Thoracic aorta (tissue), 2 donors: ENCODE measurements around the gene SEMA4C. TPM values are rescaled to one million over a fixed set of nuclear protein-coding genes. Genes with fewer than 3 reads are reported as not detected.

ENCODE experiments used
- ATAC-seq: fragments of 150-250 bp; one replicate; pipeline ENCODE4 v1.8.0; 2017; ENCODE audit warnings: low read depth; ENCODE audit not compliant: insufficient number of reproducible peaks, low FRiP score
- DNase-seq: peaks from one replicate; pipeline ENCODE4 v3.0.0-alpha.2; 2020; ENCODE audit warnings: low spot score
- H3K27ac ChIP-seq, 2 donors: fragments of 200-600 bp; sonication (generic); 1 replicate in 1 of 2; 2 replicates in 1 of 2; pipeline ENCODE4 v1.5.1; 2016; ENCODE audit warnings: mild to moderate bottlenecking in 2 of 2, moderate library complexity in 2 of 2
- H3K27me3 ChIP-seq: fragments of 200-600 bp; sonication (generic); replicated peaks from 2 replicates; pipeline ENCODE4 v1.6.0; 2016; ENCODE audit warnings: mild to moderate bottlenecking; ENCODE audit not compliant: insufficient read depth
- H3K36me3 ChIP-seq: fragments of 200-600 bp; sonication (generic); one replicate; pipeline ENCODE4 v1.5.1; 2016
- H3K4me1 ChIP-seq, 2 donors: fragments of 200-600 bp; sonication (generic); 1 replicate in 1 of 2; 2 replicates in 1 of 2; pipeline versions ENCODE4 v1.5.1 to v1.6.0; 2016; ENCODE audit warnings: low read depth in 2 of 2, mild to moderate bottlenecking in 1 of 2; ENCODE audit not compliant: control insufficient read depth in 1 of 2
- H3K4me3 ChIP-seq: fragments of 200-600 bp; sonication (generic); 2 replicates; pipeline ENCODE4 v1.5.1; 2016; ENCODE audit warnings: mild to moderate bottlenecking
- H3K9me3 ChIP-seq: fragments of 200-600 bp; sonication (generic); 2 replicates; pipeline ENCODE4 v1.5.1; 2016
- total RNA-seq, 2 donors: library from RNA; depleted of rRNA; stranded (reverse); fragments of >200 nt; gene quantifications; one replicate each; pipeline versions ENCODE4 v1.1.0 to v1.2.3, GENCODE V29; 2016
- TF ChIP-seq, protein P1 (sequence below): fragments of 200-600 bp; sonication (generic); IDR thresholded peaks from one replicate; pipeline ENCODE4 v1.5.1; 2019; ENCODE audit warnings: antibody characterized with exemption

Gene SEMA4C
- total RNA-seq, 2 donors from 2014 or later, result 44.1 to 66.3 TPM

- no peak for DNase-seq
- TF ChIP-seq, protein P1, sequence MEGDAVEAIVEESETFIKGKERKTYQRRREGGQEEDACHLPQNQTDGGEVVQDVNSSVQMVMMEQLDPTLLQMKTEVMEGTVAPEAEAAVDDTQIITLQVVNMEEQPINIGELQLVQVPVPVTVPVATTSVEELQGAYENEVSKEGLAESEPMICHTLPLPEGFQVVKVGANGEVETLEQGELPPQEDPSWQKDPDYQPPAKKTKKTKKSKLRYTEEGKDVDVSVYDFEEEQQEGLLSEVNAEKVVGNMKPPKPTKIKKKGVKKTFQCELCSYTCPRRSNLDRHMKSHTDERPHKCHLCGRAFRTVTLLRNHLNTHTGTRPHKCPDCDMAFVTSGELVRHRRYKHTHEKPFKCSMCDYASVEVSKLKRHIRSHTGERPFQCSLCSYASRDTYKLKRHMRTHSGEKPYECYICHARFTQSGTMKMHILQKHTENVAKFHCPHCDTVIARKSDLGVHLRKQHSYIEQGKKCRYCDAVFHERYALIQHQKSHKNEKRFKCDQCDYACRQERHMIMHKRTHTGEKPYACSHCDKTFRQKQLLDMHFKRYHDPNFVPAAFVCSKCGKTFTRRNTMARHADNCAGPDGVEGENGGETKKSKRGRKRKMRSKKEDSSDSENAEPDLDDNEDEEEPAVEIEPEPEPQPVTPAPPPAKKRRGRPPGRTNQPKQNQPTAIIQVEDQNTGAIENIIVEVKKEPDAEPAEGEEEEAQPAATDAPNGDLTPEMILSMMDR, result no peak
- no peak overlapping the region for H3K27ac ChIP-seq
- no peaks in the 10 kb centered on the region for H3K36me3 ChIP-seq
- H3K4me3 ChIP-seq, result no peak overlapping the region
- H3K9me3 ChIP-seq, result no peaks in the 10 kb centered on the region
- H3K4me1 ChIP-seq, result peaks cover 14 to 32% of the 10 kb centered on the region in 2 donors
- no peak for ATAC-seq
- H3K27me3 ChIP-seq, result no peaks in the 10 kb centered on the region
These were observed 56.2 kb downstream of the SEMA4C start for GRCh38 chr2:96813656-96814055.

DNA sequence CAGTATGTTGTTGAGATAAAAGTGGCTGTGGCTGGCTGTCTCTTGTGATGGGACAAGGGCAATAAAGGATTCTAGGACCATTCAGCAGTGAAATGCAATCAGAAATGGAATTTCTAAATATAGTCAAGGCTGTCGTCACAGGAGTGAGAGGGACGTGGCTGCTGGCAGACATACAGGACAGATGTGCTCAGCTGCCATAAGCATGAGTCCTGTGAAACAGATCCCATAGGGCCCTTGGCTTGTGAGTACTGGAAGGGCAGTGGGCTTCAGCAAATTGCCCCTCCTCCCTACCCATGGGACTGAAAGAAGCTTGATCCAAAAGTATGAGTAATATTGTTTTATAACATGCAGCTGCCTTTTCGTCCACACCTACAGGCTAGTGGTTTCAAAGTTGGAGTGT lies 58.0 kb downstream of the SEMA4C start:
- H3K27me3 ChIP-seq, result no peaks in the 10 kb centered on the region
- TF ChIP-seq, protein P1, result no peak
- no peak for ATAC-seq
- no peak overlapping the region for H3K27ac ChIP-seq
- no peak overlapping the region for H3K4me3 ChIP-seq
- no peaks in the 10 kb centered on the region for H3K36me3 ChIP-seq
- DNase-seq, result no peak
- no peaks in the 10 kb centered on the region for H3K9me3 ChIP-seq
- peaks cover 0 to 15% of the 10 kb centered on the region in 2 donors for H3K4me1 ChIP-seq

GRCh38 chr2:96810783-96811192 lies 59.1 kb downstream of the SEMA4C start:
- Histone ChIP-seq H3K27me3 (no peaks in the 10 kb centered on the region), H3K9me3 (no peaks in the 10 kb centered on the region), H3K36me3 (no peaks in the 10 kb centered on the region), H3K27ac (no peak overlapping the region), H3K4me1 (peaks cover 0 to 15% of the 10 kb centered on the region in 2 donors), H3K4me3 (no peak overlapping the region)
- no peak for DNase-seq
- ATAC-seq, result no peak
- TF ChIP-seq, protein P1, result no peak

DNA sequence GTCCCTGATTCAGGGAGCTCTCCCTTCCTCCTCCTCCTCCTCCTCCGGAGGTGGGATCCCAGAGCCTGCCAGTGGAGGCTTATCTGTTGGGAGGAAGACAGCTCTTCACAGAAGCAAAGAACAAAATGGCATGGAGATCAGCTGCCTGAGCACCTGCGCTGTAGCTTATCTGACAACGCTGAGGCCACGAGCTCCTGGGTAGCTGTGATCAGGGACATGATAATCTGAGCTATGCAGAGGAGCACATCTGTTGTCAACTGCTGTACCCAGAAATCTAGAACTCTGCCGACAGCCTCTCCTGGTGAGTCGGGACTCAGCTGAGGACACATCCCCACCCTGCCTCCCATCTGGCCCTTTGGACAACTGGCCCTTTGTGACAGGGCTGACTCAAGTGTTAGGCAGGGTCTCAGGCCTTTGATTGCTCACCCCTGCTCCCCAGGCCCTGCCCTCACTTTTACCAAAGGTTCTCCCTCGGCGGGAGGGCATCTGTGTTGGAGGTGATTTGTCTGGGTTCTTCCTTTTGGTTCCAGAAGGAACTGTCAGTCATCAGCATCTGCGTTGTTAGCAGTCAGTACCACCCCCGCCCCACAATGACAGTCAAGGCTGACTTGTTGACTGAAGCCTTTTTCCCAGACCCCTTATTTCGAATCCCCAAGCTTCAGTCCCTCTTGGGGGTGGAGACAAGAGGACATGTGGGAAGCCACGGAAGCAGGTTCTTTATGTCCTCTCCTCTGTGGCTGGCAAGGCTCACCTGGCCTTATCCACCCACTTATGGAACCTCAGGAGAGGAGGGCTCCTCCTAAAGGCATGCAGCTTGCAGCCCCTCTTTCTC lies 59.7 kb downstream of the SEMA4C start:
- no peak for ATAC-seq
- TF ChIP-seq, protein P1, result no peak

More for the DNA sequence above, 59.7 kb downstream of the SEMA4C start:
- Histone ChIP-seq H3K9me3 (no peaks in the 10 kb centered on the region), H3K4me1 (peaks cover 0 to 13% of the 10 kb centered on the region in 2 donors), H3K27ac (no peak overlapping the region), H3K27me3 (no peaks in the 10 kb centered on the region), H3K36me3 (no peaks in the 10 kb centered on the region), H3K4me3 (no peak overlapping the region)
- no peak for DNase-seq

Other genes starting within 250 kb of the SEMA4C start
- 10 to 100 TPM; 60.2 to 73.4 TPM for gene KANSL3, start 231.8 kb downstream of the SEMA4C start, total RNA-seq
- not detected for gene FER1L5, start 227.3 kb downstream of the SEMA4C start, total RNA-seq
- 10 to 100 TPM in 1 of 2 donors, 1 to 10 TPM in 1; 9.1 to 12.8 TPM for gene LMAN2L, start 130.0 kb downstream of the SEMA4C start, total RNA-seq
- gene CNNM4, start 109.2 kb downstream of the SEMA4C start, total RNA-seq, result 1 to 10 TPM; 6.5 TPM
- 10 to 100 TPM; 11.5 to 14.3 TPM for gene CNNM3, start 53.8 kb downstream of the SEMA4C start, total RNA-seq
- 1 to 10 TPM; 6.0 to 8.4 TPM for gene ANKRD23, start 26.1 kb downstream of the SEMA4C start, total RNA-seq
- 10 to 100 TPM in 1 of 2 donors, 1 to 10 TPM in 1; 8.4 to 18.0 TPM for gene ANKRD39, start 12.1 kb downstream of the SEMA4C start, total RNA-seq
- gene FAM178B, start 116.5 kb upstream of the SEMA4C start, total RNA-seq, result not detected
- gene FAHD2B, start 224.8 kb upstream of the SEMA4C start, total RNA-seq, result 1 to 10 TPM; 6.6 to 7.5 TPM
- gene ANKRD36, start 243.1 kb upstream of the SEMA4C start, total RNA-seq, result 10 to 100 TPM; 48.5 to 54.3 TPM